Keratinocyte (primary cell): ENCODE results near the gene ERG28. TPM values are rescaled to one million over a fixed set of nuclear protein-coding genes. Genes with fewer than 3 reads are reported as not detected.

Experiments
- DNase-seq: peaks from one replicate; pipeline ENCODE4 v3.0.0-alpha.2; 2011; ENCODE audit warnings: low read depth, missing footprints, low spot score
- FAIRE-seq: peaks from 2 replicates; lab custom pipeline; 2011; peaks lifted over from hg19 to GRCh38; lab: Jason Lieb, UNC
- H2AFZ ChIP-seq: 2 replicates; pipeline ENCODE4 v1.6.0; 2012; ENCODE audit warnings: low read length, control low read depth, inconsistent platforms; ENCODE audit not compliant: control insufficient read depth
- H3K27ac ChIP-seq: 2 replicates; pipeline ENCODE4 v1.5.1; 2011; ENCODE audit warnings: low read length; ENCODE audit not compliant: control insufficient read depth, insufficient read depth
- H3K27me3 ChIP-seq: 3 replicates; pipeline ENCODE4 v1.6.0; 2011; ENCODE audit warnings: low read length; ENCODE audit not compliant: control insufficient read depth, insufficient read depth; ENCODE audit errors: extremely low read depth
- H3K36me3 ChIP-seq, 2 experiments: 2 replicates in 1 of 2; 3 replicates in 1 of 2; pipeline ENCODE4 v1.5.1; 2011; ENCODE audit warnings: low read length in 2 of 2, mild to moderate bottlenecking in 1 of 2; ENCODE audit not compliant: control insufficient read depth in 2 of 2, insufficient read depth in 2 of 2; ENCODE audit errors: extremely low read depth in 1 of 2
- H3K4me1 ChIP-seq: 3 replicates; pipeline ENCODE4 v1.5.1; 2011; ENCODE audit warnings: low read length; ENCODE audit not compliant: control insufficient read depth, insufficient read depth; ENCODE audit errors: extremely low read depth
- H3K4me2 ChIP-seq: 3 replicates; pipeline ENCODE4 v1.6.0; 2011; ENCODE audit warnings: low read depth, low read length; ENCODE audit not compliant: control insufficient read depth, insufficient read depth; ENCODE audit errors: extremely low read depth
- H3K4me3 ChIP-seq, 3 experiments: fragments of 200-600 bp in 1 of 3; sonication (generic) in 1 of 3; 2 replicates in 2 of 3; 3 replicates in 1 of 3; pipeline ENCODE4 v1.5.1; 2011 to 2016; ENCODE audit warnings: low read length in 3 of 3, mild to moderate bottlenecking in 3 of 3, control low read depth in 2 of 3, inconsistent platforms in 1 of 3, low read depth in 1 of 3, mixed read lengths in 1 of 3, mixed run types in 1 of 3, moderate library complexity in 1 of 3; ENCODE audit not compliant: control insufficient read depth in 2 of 3, insufficient read depth in 2 of 3; ENCODE audit errors: extremely low read depth in 1 of 3
- H3K79me2 ChIP-seq: 2 replicates; pipeline ENCODE4 v1.6.0; 2012; ENCODE audit warnings: low read length; ENCODE audit not compliant: control insufficient read depth, insufficient read depth
- H3K9ac ChIP-seq: 3 replicates; pipeline ENCODE4 v1.6.0; 2011; ENCODE audit warnings: low read length; ENCODE audit not compliant: control insufficient read depth, insufficient read depth; ENCODE audit errors: extremely low read depth
- H3K9me1 ChIP-seq: 3 replicates; pipeline ENCODE4 v1.6.0; 2011; ENCODE audit warnings: low read length; ENCODE audit not compliant: control insufficient read depth, insufficient read depth; ENCODE audit errors: extremely low read depth
- H3K9me3 ChIP-seq: 2 replicates; pipeline ENCODE4 v1.5.1; 2012; ENCODE audit warnings: low read depth, low read length; ENCODE audit not compliant: control insufficient read depth
- H4K20me1 ChIP-seq: 3 replicates; pipeline ENCODE4 v1.6.0; 2011; ENCODE audit warnings: low read length; ENCODE audit not compliant: control insufficient read depth, insufficient read depth; ENCODE audit errors: extremely low read depth
- EZH2 ChIP-seq: IDR thresholded peaks from one replicate; pipeline ENCODE4 v1.6.1; 2012; ENCODE audit warnings: inconsistent platforms, mild to moderate bottlenecking, low read length, moderate library complexity
- dilution Hi-C: fragments of 300-500 bp; cut with MboI; formaldehyde crosslinking; loops from one replicate; pipeline ENCODE4 v1.7.0; 2020; ENCODE audit warnings: low sequenced_read_pairs; ENCODE audit not compliant: extremely low pct_ligation_motif_present
- polyA plus RNA-seq, 5 experiments: library from polyadenylated mRNA; depleted of rRNA in 3 of 5; stranded (reverse) in 3 of 5; stranded (forward) in 1 of 5; unstranded in 1 of 5; fragments of >200 nt; gene quantifications; 1 replicate in 1 of 5; 2 replicates in 3 of 5; 3 replicates in 1 of 5; pipeline versions ENCODE4 v1.2.1 to v1.2.3, GENCODE V29; 2011 to 2012; ENCODE audit warnings: missing spikeins in 2 of 5, low read depth in 1 of 5, low replicate concordance in 1 of 5
- TF ChIP-seq, protein P1 (sequence below), 3 experiments: IDR thresholded peaks in 1 of 3; conservative IDR thresholded peaks in 1 of 3; optimal IDR thresholded peaks in 1 of 3; 2 replicates in 2 of 3; 3 replicates in 1 of 3; pipeline versions ENCODE3 to v1.5.1; 2011; ENCODE audit warnings: low read length in 3 of 3, mild to moderate bottlenecking in 3 of 3, moderate library complexity in 2 of 3, control low read depth in 1 of 3, inconsistent platforms in 1 of 3; ENCODE audit not compliant: insufficient read depth in 2 of 3; ENCODE audit errors: extremely low read depth in 1 of 3

The ERG28 gene
- polyA plus RNA-seq, 1 donor (not counting 4 experiments of a cell fraction or from before 2014, with no cell fraction given), result 59.8 TPM

- peaks cover 31 to 42% of the 10 kb centered on the region in 2 experiments for H3K36me3 ChIP-seq
- no peak overlapping the region for H3K4me2 ChIP-seq
- H3K27me3 ChIP-seq, result no peaks in the 10 kb centered on the region
- H3K79me2 ChIP-seq, result no peaks in the 10 kb centered on the region
- no peak for FAIRE-seq
- H3K4me3 ChIP-seq, result no peak overlapping the region
- no peaks in the 10 kb centered on the region for H3K9me3 ChIP-seq
- dilution Hi-C loops, result no loop called here
- H3K4me1 ChIP-seq, result no peaks in the 10 kb centered on the region
- no peak overlapping the region for H2AFZ ChIP-seq
- no peaks in the 10 kb centered on the region for H3K9me1 ChIP-seq
- H3K9ac ChIP-seq, result no peak overlapping the region
- no peak for DNase-seq
- no peaks in the 10 kb centered on the region for H4K20me1 ChIP-seq
- no peak overlapping the region for H3K27ac ChIP-seq
- TF ChIP-seq EZH2, result no peak
- TF ChIP-seq, protein P1, sequence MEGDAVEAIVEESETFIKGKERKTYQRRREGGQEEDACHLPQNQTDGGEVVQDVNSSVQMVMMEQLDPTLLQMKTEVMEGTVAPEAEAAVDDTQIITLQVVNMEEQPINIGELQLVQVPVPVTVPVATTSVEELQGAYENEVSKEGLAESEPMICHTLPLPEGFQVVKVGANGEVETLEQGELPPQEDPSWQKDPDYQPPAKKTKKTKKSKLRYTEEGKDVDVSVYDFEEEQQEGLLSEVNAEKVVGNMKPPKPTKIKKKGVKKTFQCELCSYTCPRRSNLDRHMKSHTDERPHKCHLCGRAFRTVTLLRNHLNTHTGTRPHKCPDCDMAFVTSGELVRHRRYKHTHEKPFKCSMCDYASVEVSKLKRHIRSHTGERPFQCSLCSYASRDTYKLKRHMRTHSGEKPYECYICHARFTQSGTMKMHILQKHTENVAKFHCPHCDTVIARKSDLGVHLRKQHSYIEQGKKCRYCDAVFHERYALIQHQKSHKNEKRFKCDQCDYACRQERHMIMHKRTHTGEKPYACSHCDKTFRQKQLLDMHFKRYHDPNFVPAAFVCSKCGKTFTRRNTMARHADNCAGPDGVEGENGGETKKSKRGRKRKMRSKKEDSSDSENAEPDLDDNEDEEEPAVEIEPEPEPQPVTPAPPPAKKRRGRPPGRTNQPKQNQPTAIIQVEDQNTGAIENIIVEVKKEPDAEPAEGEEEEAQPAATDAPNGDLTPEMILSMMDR (optimal IDR thresholded peaks at IDR 0.05 in 1 of 3, IDR thresholded peaks at IDR 0.05 in 1 of 3, conservative IDR thresholded peaks at IDR 0.05 in 1 of 3; ENCODE audit: extremely low read depth in 1 of 3, insufficient read depth in 2 of 3, low read length in 3 of 3), result no peak
Measured at GRCh38 chr14:75649337-75649736, 11.3 kb downstream of the ERG28 start.

DNA sequence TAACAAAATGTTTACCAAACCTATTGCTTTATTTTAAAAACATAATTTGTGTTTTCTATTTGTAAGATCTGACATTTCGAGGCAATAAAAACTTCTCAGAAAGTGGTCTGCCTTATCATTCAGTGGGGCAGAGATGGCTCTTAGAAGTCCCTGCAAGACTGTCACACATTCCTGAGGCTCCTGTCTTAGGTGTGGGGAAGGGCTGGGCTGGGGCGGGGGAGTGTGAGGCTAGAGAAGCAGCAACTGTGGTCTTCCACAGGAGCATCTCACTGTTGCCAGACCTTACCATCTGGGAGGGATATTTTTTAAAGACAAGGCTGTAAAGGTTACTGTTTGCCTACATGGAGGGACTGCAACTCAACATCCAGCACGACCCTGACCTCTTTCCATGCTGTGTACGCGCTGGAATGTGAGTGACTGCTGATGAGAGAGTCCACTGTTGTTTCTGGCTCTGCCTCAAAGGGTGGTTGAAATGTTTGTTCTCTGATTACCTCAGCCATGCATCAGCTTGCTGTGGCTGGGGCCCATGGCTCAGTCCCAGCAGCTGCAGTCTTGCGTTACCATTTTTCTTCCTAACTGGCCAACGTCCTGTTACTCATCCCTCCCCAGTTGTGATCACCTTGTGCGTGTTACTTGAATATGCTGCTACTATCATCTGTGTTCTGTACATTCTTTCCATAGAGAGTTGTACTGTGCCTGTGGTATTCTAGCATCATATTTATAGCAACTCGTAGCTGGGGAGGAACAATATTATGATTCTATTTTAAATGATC is 12.4 kb downstream of the ERG28 start:
- no peak overlapping the region for H3K27ac ChIP-seq

More for the DNA sequence above, 12.4 kb downstream of the ERG28 start:
- Histone ChIP-seq H3K9me1 (no peaks in the 10 kb centered on the region), H4K20me1 (no peaks in the 10 kb centered on the region), H3K9me3 (no peaks in the 10 kb centered on the region), H3K27me3 (no peaks in the 10 kb centered on the region), H3K4me2 (no peak overlapping the region), H3K79me2 (no peaks in the 10 kb centered on the region), H2AFZ (no peak overlapping the region), H3K4me3 (no peak overlapping the region), H3K36me3 (peaks cover 27 to 37% of the 10 kb centered on the region in 2 experiments), H3K9ac (no peak overlapping the region), H3K4me1 (no peaks in the 10 kb centered on the region)
- dilution Hi-C loops, result no loop called here
- FAIRE-seq (no peak), DNase-seq (no peak)
- no peak for TF ChIP-seq EZH2
- TF ChIP-seq, protein P1 (optimal IDR thresholded peaks at IDR 0.05 in 1 of 3, IDR thresholded peaks at IDR 0.05 in 1 of 3, conservative IDR thresholded peaks at IDR 0.05 in 1 of 3; ENCODE audit: extremely low read depth in 1 of 3, insufficient read depth in 2 of 3, low read length in 3 of 3), result no peak
